K562 (cell line): ENCODE data around the gene TCIRG1. TPM values are rescaled to one million over a fixed set of nuclear protein-coding genes. Genes with fewer than 3 reads are reported as not detected.

Experiments used
- ATAC-seq: fragments of 200-7000 bp; cut with Tn5 transposase; 3 replicates; pipeline ENCODE4 v1.9.1; 2020; ENCODE audit warnings: moderate library complexity
- BruUV-seq: library from RNA; stranded (reverse); fragments of 400-500 nt; replicated peaks from 2 replicates; lab custom pipeline; 2021; lab: Mats Ljungman, UMichigan
- CTCF ChIA-PET: fragments of 300-600 bp; formaldehyde crosslinking; extraction: SDS; loops from one replicate; lab custom pipeline; 2021; ENCODE audit warnings: low intra/inter-chr PET ratio; lab: Yijun Ruan, JAX
- POLR2A ChIA-PET: fragments of 300-600, 350-650 bp; sonication (Branson Sonifier 250); formaldehyde crosslinking; extraction: SDS; loops from one replicate; lab custom pipeline; 2021; ENCODE audit warnings: antibody characterized with exemption, inconsistent platforms; lab: Yijun Ruan, JAX
- DNase-seq, 4 experiments: peaks; one replicate each; pipeline versions ENCODE4 v3.0.0 to v3.0.0-alpha.2; 2011 to 2018; ENCODE audit warnings: low spot score in 3 of 4, mixed read lengths in 3 of 4; ENCODE audit errors: extremely low read depth in 1 of 4
- FAIRE-seq: peaks from 2 replicates; lab custom pipeline; 2011; peaks lifted over from hg19 to GRCh38; lab: Jason Lieb, UNC
- H2AFZ ChIP-seq: 2 replicates; pipeline ENCODE4 v1.6.0; 2011; ENCODE audit warnings: low read depth, low read length, control low read depth, inconsistent platforms
- H3K27ac ChIP-seq: fragments of 200-600 bp; 3 replicates; pipeline ENCODE4 v1.8.0; 2011; ENCODE audit warnings: low read depth, mild to moderate bottlenecking, control low read depth, inconsistent platforms, low read length, moderate library complexity, mixed read lengths; ENCODE audit errors: extremely low read depth
- H3K27me3 ChIP-seq, 2 experiments: fragments of 300-600 bp in 1 of 2; 2 replicates in 1 of 2; 3 replicates in 1 of 2; pipeline versions ENCODE4 v1.6.0 to v1.8.0; 2011; ENCODE audit warnings: inconsistent platforms in 2 of 2, low read length in 2 of 2, mild to moderate bottlenecking in 1 of 2, mixed read lengths in 1 of 2, moderate library complexity in 1 of 2; ENCODE audit not compliant: control insufficient read depth in 2 of 2, insufficient read depth in 2 of 2
- H3K36me3 ChIP-seq: fragments of 300-600 bp; 3 replicates; pipeline ENCODE4 v1.8.0; 2011; ENCODE audit warnings: mild to moderate bottlenecking, low read length, inconsistent platforms; ENCODE audit not compliant: control insufficient read depth, insufficient read depth
- H3K4me1 ChIP-seq, 2 experiments: fragments of 200-600 bp in 1 of 2; replicated peaks in 1 of 2; 2 replicates in 1 of 2; 3 replicates in 1 of 2; pipeline versions ENCODE4 v1.5.1 to v1.8.0; 2011; ENCODE audit warnings: inconsistent platforms in 2 of 2, low read length in 2 of 2, mild to moderate bottlenecking in 1 of 2, mixed read lengths in 1 of 2, moderate library complexity in 1 of 2; ENCODE audit not compliant: control insufficient read depth in 2 of 2, insufficient read depth in 2 of 2
- H3K4me2 ChIP-seq: 2 replicates; pipeline ENCODE4 v1.6.1; 2011; ENCODE audit warnings: low read length, control low read depth, inconsistent platforms, mixed read lengths; ENCODE audit not compliant: insufficient read depth
- H3K4me3 ChIP-seq: fragments of 200-600 bp; sonication (generic), shearing (Covaris generic); 2 replicates; pipeline ENCODE4 v1.5.1; 2016; ENCODE audit warnings: control low read depth, inconsistent platforms
- H3K79me2 ChIP-seq: fragments of 200-600 bp; 3 replicates; pipeline ENCODE4 v1.8.0; 2011; ENCODE audit warnings: low read length, inconsistent platforms; ENCODE audit not compliant: control insufficient read depth, insufficient read depth
- H3K9ac ChIP-seq, 2 experiments: 2 replicates each; pipeline versions ENCODE4 v1.6.0 to v1.6.1; 2011; ENCODE audit warnings: low read depth in 2 of 2, low read length in 2 of 2, control low read depth in 1 of 2, inconsistent platforms in 1 of 2, mild to moderate bottlenecking in 1 of 2, mixed read lengths in 1 of 2; ENCODE audit not compliant: insufficient read depth in 1 of 2
- H3K9me1 ChIP-seq: one replicate; pipeline ENCODE4 v1.6.0; 2011; ENCODE audit warnings: inconsistent platforms, mild to moderate bottlenecking, low read length, moderate library complexity; ENCODE audit not compliant: control insufficient read depth, insufficient read depth
- H3K9me3 ChIP-seq: replicated peaks from 2 replicates; pipeline ENCODE4 v1.5.1; 2011; ENCODE audit warnings: low read depth, low read length, inconsistent platforms; ENCODE audit not compliant: control insufficient read depth, insufficient read depth
- H4K20me1 ChIP-seq: replicated peaks from 2 replicates; pipeline ENCODE4 v1.6.1; 2011; ENCODE audit warnings: low read length, inconsistent platforms, mixed read lengths; ENCODE audit not compliant: control insufficient read depth, insufficient read depth
- ASH1L ChIP-seq: fragments of 450-650 bp; IDR thresholded peaks from 2 replicates; pipeline ENCODE4 v1.6.1; 2018; ENCODE audit warnings: borderline replicate concordance, mild to moderate bottlenecking, low read depth; ENCODE audit not compliant: partially characterized antibody
- COPS2 ChIP-seq: fragments of 450-650 bp; conservative IDR thresholded peaks from 2 replicates; pipeline ENCODE4 v1.6.1; 2016; ENCODE audit warnings: mild to moderate bottlenecking, moderate library complexity
- CXXC5 ChIP-seq: fragments of 250-450 bp; sonication (Bioruptor Pico); IDR thresholded peaks from 2 replicates; pipeline ENCODE4 v1.8.0; 2022; ENCODE audit warnings: inconsistent platforms, mild to moderate bottlenecking, moderate library complexity
- KAT2B ChIP-seq: IDR thresholded peaks from one replicate; pipeline ENCODE4 v1.6.1; 2012; ENCODE audit warnings: low read depth, mild to moderate bottlenecking, control low read depth, inconsistent platforms, low read length, moderate library complexity
- KLF13 ChIP-seq: fragments of 450-650 bp; IDR thresholded peaks from 2 replicates; pipeline ENCODE4 v1.6.1; 2016; ENCODE audit warnings: missing genetic modification characterization, low read depth, mild to moderate bottlenecking, missing compliant biosample characterization, moderate library complexity, borderline replicate concordance
- NFATC3 ChIP-seq: fragments of 450-650 bp; IDR thresholded peaks from 2 replicates; pipeline ENCODE4 v1.6.1; 2017; ENCODE audit warnings: mild to moderate bottlenecking
- NR2C2 ChIP-seq, 2 experiments: fragments of 200-800 bp in 1 of 2; sonication (Bioruptor generic) in 1 of 2; sonication (generic) in 1 of 2; formaldehyde crosslinking in 1 of 2; IDR thresholded peaks; 2 replicates each; pipeline versions ENCODE4 v1.6.1 to v1.8.0; 2016 to 2022; ENCODE audit warnings: mild to moderate bottlenecking in 1 of 2, missing compliant biosample characterization in 1 of 2, missing genetic modification characterization in 1 of 2, missing genetic modification reagents in 1 of 2
- ZBTB7A ChIP-seq: IDR thresholded peaks from 2 replicates; pipeline ENCODE4 v1.6.1; 2011; ENCODE audit warnings: low read depth, mild to moderate bottlenecking, low read length, moderate library complexity, borderline replicate concordance; ENCODE audit not compliant: control insufficient read depth
- ZFPM2 ChIP-seq: fragments of 250-450 bp; sonication (Bioruptor Pico); IDR thresholded peaks from 2 replicates; pipeline ENCODE4 v1.5.1; 2022; ENCODE audit warnings: mild to moderate bottlenecking
- ZNF41 ChIP-seq: fragments of 250-450 bp; sonication (Bioruptor Pico); conservative IDR thresholded peaks from 2 replicates; pipeline ENCODE4 v1.4.0; 2020; ENCODE audit warnings: mild to moderate bottlenecking
- WGBS: fragments of 100-300 bp; shearing (Covaris generic); methylation state at CpG from one replicate; pipeline ENCODE4 v1.1.6; 2016; ENCODE audit warnings: low coverage, mixed read lengths; ENCODE audit not compliant: insufficient coverage; ENCODE audit errors: missing lambda C conversion rate; 5-methylcytosine and 5-hydroxymethylcytosine counted together
- in situ Hi-C: fragments of 300-500 bp; cut with MboI; formaldehyde crosslinking; loops from 4 replicates; pipeline ENCODE4 v1.15.0; 2018; ENCODE audit warnings: inconsistent platforms, mixed read lengths
- intact Hi-C: fragments of 100-400 bp; cut with micrococcal nuclease; formaldehyde crosslinking; loops from 2 replicates; pipeline ENCODE4 v1.14.2; 2022
- polyA plus RNA-seq, 8 experiments: library from polyadenylated mRNA; depleted of rRNA in 4 of 8; stranded (reverse) in 5 of 8; unstranded in 3 of 8; fragments of >200 nt; fragmentation: Nextera tagmentation in 2 of 8; fragmentation: Illumina TruSeq in 1 of 8; extraction: Ambion mirVana in 2 of 8; extraction: Trizol in 1 of 8; gene quantifications; 2 replicates each; pipeline versions ENCODE4 v1.2.1 to v1.2.3, GENCODE V29; 2011 to 2014; ENCODE audit warnings: inconsistent platforms in 1 of 8, missing spikeins in 1 of 8
- total RNA-seq, 7 experiments: library from RNA; depleted of rRNA in 6 of 7; stranded (reverse); fragments of >200 nt in 6 of 7; fragmentation: Illumina TruSeq in 2 of 7; extraction: Trizol in 2 of 7; gene quantifications; 2 replicates each; pipeline versions ENCODE4 v1.2.1 to v1.2.3, GENCODE V29; 2011 to 2021; ENCODE audit warnings: low replicate concordance in 1 of 7
- TF ChIP-seq, protein P1 (sequence below): sonication (generic); formaldehyde crosslinking; IDR thresholded peaks from 2 replicates; pipeline ENCODE4 v1.8.0; 2023; ENCODE audit warnings: missing genetic modification reagents, mild to moderate bottlenecking, borderline replicate concordance
- TF ChIP-seq, protein P2 (sequence below): fragments of 450-650 bp; IDR thresholded peaks from 2 replicates; pipeline ENCODE4 v1.6.1; 2016; ENCODE audit warnings: borderline replicate concordance
- TF ChIP-seq, protein P3 (sequence below): sonication (generic); IDR thresholded peaks from 2 replicates; pipeline ENCODE4 v1.6.1; 2016

Gene TCIRG1
- total and polyA plus RNA-seq, 9 of the 15 experiments (the other 6 are each of a cell fraction or from before 2014, with no cell fraction given): 0.49 to 143 (median 24.4) TPM

- in situ Hi-C loops (no loop called here), intact Hi-C loops (no loop called here)
- Histone ChIP-seq H3K9me1 (no peaks in the 10 kb centered on the region), H2AFZ (peak overlapping the region; percentile 92), H3K4me1 (peaks cover 14 to 61% of the 10 kb centered on the region in 2 experiments; a peak in 4 of 5 replicates), H4K20me1 (no peaks in the 10 kb centered on the region), H3K27ac (peak overlapping the region; percentile 88), H3K4me2 (peak overlapping the region; percentile 95), H3K9ac (peak overlapping the region; percentile 98 to 99), H3K79me2 (peaks cover 25% of the 10 kb centered on the region), H3K36me3 (peaks cover 33% of the 10 kb centered on the region; the same call in 2 of the 3 replicates), H3K27me3 (no peaks in the 10 kb centered on the region), H3K4me3 (peak overlapping the region; percentile 71), H3K9me3 (no peaks in the 10 kb centered on the region)
- DNase-seq (peak in 1 of 4 experiments; percentile 55), FAIRE-seq (peak; percentile 82), ATAC-seq (peak; percentile 22)
- no TSS peak for BruUV-seq
- POLR2A ChIA-PET: interaction anchor here (0.9 to 2.3 kb wide), 3 partner anchors 9 to 11 kb away, joined by 3 to 10 read pairs (median 8); no protein-coding TSS in a partner anchor
- WGBS: 3% methylated on average over 10 of the region's 10 CpGs
- CTCF ChIA-PET: interaction anchor here (0.6 kb wide), 1 partner anchor 75 kb away, joined by 4 read pairs; no protein-coding TSS in a partner anchor
- TF ChIP-seq, protein P1, sequence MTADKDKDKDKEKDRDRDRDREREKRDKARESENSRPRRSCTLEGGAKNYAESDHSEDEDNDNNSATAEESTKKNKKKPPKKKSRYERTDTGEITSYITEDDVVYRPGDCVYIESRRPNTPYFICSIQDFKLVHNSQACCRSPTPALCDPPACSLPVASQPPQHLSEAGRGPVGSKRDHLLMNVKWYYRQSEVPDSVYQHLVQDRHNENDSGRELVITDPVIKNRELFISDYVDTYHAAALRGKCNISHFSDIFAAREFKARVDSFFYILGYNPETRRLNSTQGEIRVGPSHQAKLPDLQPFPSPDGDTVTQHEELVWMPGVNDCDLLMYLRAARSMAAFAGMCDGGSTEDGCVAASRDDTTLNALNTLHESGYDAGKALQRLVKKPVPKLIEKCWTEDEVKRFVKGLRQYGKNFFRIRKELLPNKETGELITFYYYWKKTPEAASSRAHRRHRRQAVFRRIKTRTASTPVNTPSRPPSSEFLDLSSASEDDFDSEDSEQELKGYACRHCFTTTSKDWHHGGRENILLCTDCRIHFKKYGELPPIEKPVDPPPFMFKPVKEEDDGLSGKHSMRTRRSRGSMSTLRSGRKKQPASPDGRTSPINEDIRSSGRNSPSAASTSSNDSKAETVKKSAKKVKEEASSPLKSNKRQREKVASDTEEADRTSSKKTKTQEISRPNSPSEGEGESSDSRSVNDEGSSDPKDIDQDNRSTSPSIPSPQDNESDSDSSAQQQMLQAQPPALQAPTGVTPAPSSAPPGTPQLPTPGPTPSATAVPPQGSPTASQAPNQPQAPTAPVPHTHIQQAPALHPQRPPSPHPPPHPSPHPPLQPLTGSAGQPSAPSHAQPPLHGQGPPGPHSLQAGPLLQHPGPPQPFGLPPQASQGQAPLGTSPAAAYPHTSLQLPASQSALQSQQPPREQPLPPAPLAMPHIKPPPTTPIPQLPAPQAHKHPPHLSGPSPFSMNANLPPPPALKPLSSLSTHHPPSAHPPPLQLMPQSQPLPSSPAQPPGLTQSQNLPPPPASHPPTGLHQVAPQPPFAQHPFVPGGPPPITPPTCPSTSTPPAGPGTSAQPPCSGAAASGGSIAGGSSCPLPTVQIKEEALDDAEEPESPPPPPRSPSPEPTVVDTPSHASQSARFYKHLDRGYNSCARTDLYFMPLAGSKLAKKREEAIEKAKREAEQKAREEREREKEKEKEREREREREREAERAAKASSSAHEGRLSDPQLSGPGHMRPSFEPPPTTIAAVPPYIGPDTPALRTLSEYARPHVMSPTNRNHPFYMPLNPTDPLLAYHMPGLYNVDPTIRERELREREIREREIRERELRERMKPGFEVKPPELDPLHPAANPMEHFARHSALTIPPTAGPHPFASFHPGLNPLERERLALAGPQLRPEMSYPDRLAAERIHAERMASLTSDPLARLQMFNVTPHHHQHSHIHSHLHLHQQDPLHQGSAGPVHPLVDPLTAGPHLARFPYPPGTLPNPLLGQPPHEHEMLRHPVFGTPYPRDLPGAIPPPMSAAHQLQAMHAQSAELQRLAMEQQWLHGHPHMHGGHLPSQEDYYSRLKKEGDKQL: no peak
- TF ChIP-seq KAT2B: no peak
- no peak for TF ChIP-seq ZNF41
- TF ChIP-seq, protein P2, sequence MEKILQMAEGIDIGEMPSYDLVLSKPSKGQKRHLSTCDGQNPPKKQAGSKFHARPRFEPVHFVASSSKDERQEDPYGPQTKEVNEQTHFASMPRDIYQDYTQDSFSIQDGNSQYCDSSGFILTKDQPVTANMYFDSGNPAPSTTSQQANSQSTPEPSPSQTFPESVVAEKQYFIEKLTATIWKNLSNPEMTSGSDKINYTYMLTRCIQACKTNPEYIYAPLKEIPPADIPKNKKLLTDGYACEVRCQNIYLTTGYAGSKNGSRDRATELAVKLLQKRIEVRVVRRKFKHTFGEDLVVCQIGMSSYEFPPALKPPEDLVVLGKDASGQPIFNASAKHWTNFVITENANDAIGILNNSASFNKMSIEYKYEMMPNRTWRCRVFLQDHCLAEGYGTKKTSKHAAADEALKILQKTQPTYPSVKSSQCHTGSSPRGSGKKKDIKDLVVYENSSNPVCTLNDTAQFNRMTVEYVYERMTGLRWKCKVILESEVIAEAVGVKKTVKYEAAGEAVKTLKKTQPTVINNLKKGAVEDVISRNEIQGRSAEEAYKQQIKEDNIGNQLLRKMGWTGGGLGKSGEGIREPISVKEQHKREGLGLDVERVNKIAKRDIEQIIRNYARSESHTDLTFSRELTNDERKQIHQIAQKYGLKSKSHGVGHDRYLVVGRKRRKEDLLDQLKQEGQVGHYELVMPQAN: 0 out of 2 replicates have a peak, but pooled peaks have one; percentile 10
- TF ChIP-seq KLF13 (tag): no peak
- TF ChIP-seq, protein P3, sequence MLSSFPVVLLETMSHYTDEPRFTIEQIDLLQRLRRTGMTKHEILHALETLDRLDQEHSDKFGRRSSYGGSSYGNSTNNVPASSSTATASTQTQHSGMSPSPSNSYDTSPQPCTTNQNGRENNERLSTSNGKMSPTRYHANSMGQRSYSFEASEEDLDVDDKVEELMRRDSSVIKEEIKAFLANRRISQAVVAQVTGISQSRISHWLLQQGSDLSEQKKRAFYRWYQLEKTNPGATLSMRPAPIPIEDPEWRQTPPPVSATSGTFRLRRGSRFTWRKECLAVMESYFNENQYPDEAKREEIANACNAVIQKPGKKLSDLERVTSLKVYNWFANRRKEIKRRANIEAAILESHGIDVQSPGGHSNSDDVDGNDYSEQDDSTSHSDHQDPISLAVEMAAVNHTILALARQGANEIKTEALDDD: no peak
- no peak for TF ChIP-seq CXXC5
- no peak for TF ChIP-seq COPS2
- no peak for TF ChIP-seq ASH1L
- no peak for TF ChIP-seq ZFPM2 (CRISPR knock-in tag)
- TF ChIP-seq ZBTB7A: no peak
- TF ChIP-seq NR2C2 (CRISPR knock-in tag; IDR thresholded peaks at IDR 0.05): no peak
- TF ChIP-seq NR2C2 (tag; IDR thresholded peaks at IDR 0.05): peak; percentile 46; the same call in 1 of the 2 replicates
- TF ChIP-seq NFATC3: no peak
Observed at GRCh38 chr11:68031144-68031464, 7.7 kb upstream of the TCIRG1 start.
